Mammary epithelial cell (primary cell): Measurements from ENCODE around the gene MAML2.

ENCODE experiments used
- CTCF ChIP-seq, 2 donors: IDR thresholded peaks in 1 of 2; conservative IDR thresholded peaks in 1 of 2; 2 replicates each; pipeline ENCODE4 v1.5.1; 2011 to 2012; ENCODE audit warnings: inconsistent platforms in 2 of 2, low read length in 2 of 2, mild to moderate bottlenecking in 2 of 2, control low read depth in 1 of 2, low read depth in 1 of 2; ENCODE audit not compliant: insufficient read depth in 1 of 2; ENCODE audit errors: extremely low read depth in 1 of 2
- EZH2 ChIP-seq: IDR thresholded peaks from 2 replicates; pipeline ENCODE4 v1.6.1; 2012; ENCODE audit warnings: low read length, inconsistent platforms, borderline replicate concordance

DNA sequence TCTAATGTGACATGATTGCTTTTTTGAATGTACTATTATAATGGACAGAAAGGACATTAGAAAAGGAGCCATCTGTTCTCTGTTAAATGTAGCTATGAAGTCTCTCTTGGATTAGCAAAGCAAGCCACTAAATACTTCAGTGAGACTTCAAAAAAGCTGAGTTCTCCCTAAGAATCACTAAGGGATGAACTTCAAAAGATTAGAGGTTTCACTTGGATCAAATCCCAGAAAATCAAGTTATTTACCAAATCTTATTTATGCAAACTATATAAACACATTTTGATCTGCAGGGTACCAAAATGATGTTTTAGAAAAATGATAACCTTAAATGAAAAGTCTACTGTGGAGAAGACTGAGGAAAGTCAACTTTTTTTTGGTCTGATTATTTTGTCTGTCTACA is 337.0 kb downstream of the MAML2 start:
- TF ChIP-seq CTCF (conservative IDR thresholded peaks at IDR 0.05 in 1 of 2, IDR thresholded peaks at IDR 0.05 in 1 of 2; ENCODE audit: extremely low read depth in 1 of 2, insufficient read depth in 1 of 2, low read depth in 1 of 2, low read length in 2 of 2) (no peak), EZH2 (no peak)
